Measurements from ENCODE around the gene IL13RA2. TPM values are rescaled to one million over a fixed set of nuclear protein-coding genes. Genes with fewer than 3 reads are reported as not detected.

The IL13RA2 gene
- total and polyA plus RNA-seq, 2 donors (not counting 3 experiments of a cell fraction or from before 2014, with no cell fraction given), result not detected

- CTCF ChIA-PET, result no interaction called here
- POLR2A ChIA-PET, result no interaction called here
- H3K9me1 ChIP-seq (replicated peaks; ENCODE audit: control insufficient read depth, extremely low read depth, insufficient read depth, low read length), result no peaks in the 10 kb centered on the region
Observed at GRCh38 chrX:115047715-115048114, 30.3 kb upstream of the IL13RA2 start.

More at GRCh38 chrX:115047715-115048114, 30.3 kb upstream of the IL13RA2 start:
- Histone ChIP-seq H3K36me3 (ENCODE audit: control insufficient read depth in 2 of 2, extremely low read depth in 1 of 2, insufficient read depth in 2 of 2, low read length in 2 of 2) (no peaks in the 10 kb centered on the region), H3K27me3 (ENCODE audit: control insufficient read depth in 2 of 2, insufficient read depth in 2 of 2, low read length in 2 of 2) (no peaks in the 10 kb centered on the region), H3K27ac (ENCODE audit: insufficient read depth, low read depth, low read length) (no peak overlapping the region), H3K9me3 (replicated peaks; ENCODE audit: control insufficient read depth, insufficient read depth, low read length) (no peaks in the 10 kb centered on the region), H3K9ac (replicated peaks; ENCODE audit: extremely low read depth, insufficient read depth, low read length) (no peak overlapping the region), H4K20me1 (replicated peaks; ENCODE audit: control insufficient read depth, extremely low read depth, insufficient read depth, low read length) (no peaks in the 10 kb centered on the region), H2AFZ (ENCODE audit: low read depth, low read length) (no peak overlapping the region), H3K4me1 (ENCODE audit: control insufficient read depth, extremely low read depth, insufficient read depth, low read length) (no peaks in the 10 kb centered on the region), H3K4me2 (ENCODE audit: insufficient read depth, low read length) (no peak overlapping the region), H3K79me2 (ENCODE audit: control insufficient read depth, insufficient read depth, low read length) (no peaks in the 10 kb centered on the region), H3K4me3 (replicated peaks in 1 of 3; ENCODE audit: insufficient read depth in 1 of 3, low read depth in 1 of 3, low read length in 3 of 3) (no peak overlapping the region)
- no peak for FAIRE-seq
- no peak for DNase-seq (ENCODE audit: low read depth, low spot score)
- intact Hi-C loops (cut with micrococcal nuclease), result no loop called here
- dilution Hi-C loops (cut with MboI; ENCODE audit: extremely low pct_ligation_motif_present, low sequenced_read_pairs), result no loop called here
- BruUV-seq (replicated peaks), result no TSS peak
- no peak for TF ChIP-seq EZH2 (IDR thresholded peaks at IDR 0.05; ENCODE audit: borderline replicate concordance, low read depth, low read length, severe bottlenecking)
- TF ChIP-seq FOS (IDR thresholded peaks at IDR 0.05; ENCODE audit: borderline replicate concordance, insufficient read depth, low read length), result no peak
- no peak for TF ChIP-seq POLR2AphosphoS5 (IDR thresholded peaks at IDR 0.05; ENCODE audit: insufficient read depth, low read depth, low read length)
- TF ChIP-seq CTCF (IDR thresholded peaks at IDR 0.05; ENCODE audit: extremely low read depth in 1 of 2, insufficient read depth in 1 of 2, low read depth in 1 of 2, low read length in 2 of 2), result no peak
- no peak for TF ChIP-seq MYC (IDR thresholded peaks at IDR 0.05; ENCODE audit: low read depth, low read length)
- TF ChIP-seq JUN (IDR thresholded peaks at IDR 0.05; ENCODE audit: borderline replicate concordance, insufficient read depth, insufficient read length, low read depth), result no peak
- no peak for TF ChIP-seq POLR2A (IDR thresholded peaks at IDR 0.05; ENCODE audit: low read depth, low read length)
- no peak for TF ChIP-seq MAX (IDR thresholded peaks at IDR 0.05; ENCODE audit: insufficient read depth, insufficient read length)

Data from endothelial cell of umbilical vein (primary cell).